SK-N-SH treated with all-trans-retinoic acid at 6 μM for 48 hours (cell line): ENCODE measurements around the gene EBF3.

Experiments used
- ATAC-seq: fragments of 200-7000 bp; cut with Tn5 transposase; 3 replicates; pipeline ENCODE4 v1.9.1; 2020; ENCODE audit warnings: mild to moderate bottlenecking, moderate library complexity
- ARNTL ChIP-seq: fragments of 450-650 bp; formaldehyde crosslinking; IDR thresholded peaks from 2 replicates; pipeline ENCODE4 v1.5.0; 2020; ENCODE audit warnings: low read depth, mild to moderate bottlenecking, moderate library complexity, borderline replicate concordance
- BACH2 ChIP-seq: fragments of 250-450 bp; sonication (Bioruptor Pico); IDR thresholded peaks from 2 replicates; pipeline ENCODE4 v1.9.0; 2021; ENCODE audit warnings: mild to moderate bottlenecking, borderline replicate concordance
- CSDC2 ChIP-seq: fragments of 250-450 bp; sonication (Bioruptor Pico); IDR thresholded peaks from 2 replicates; pipeline ENCODE4 v1.5.0; 2020; ENCODE audit warnings: mild to moderate bottlenecking, moderate library complexity
- CSRNP3 ChIP-seq: fragments of 250-450 bp; sonication (Bioruptor Pico); IDR thresholded peaks from 2 replicates; pipeline ENCODE4 v1.5.1; 2021; ENCODE audit warnings: mild to moderate bottlenecking, moderate library complexity
- ESRRG ChIP-seq: fragments of 250-450 bp; sonication (Bioruptor Pico); IDR thresholded peaks from 2 replicates; pipeline ENCODE4 v1.6.1; 2021; ENCODE audit warnings: mild to moderate bottlenecking
- GLIS3 ChIP-seq: fragments of 250-450 bp; sonication (Bioruptor Pico); IDR thresholded peaks from 2 replicates; pipeline ENCODE4 v1.5.0; 2020; ENCODE audit warnings: mild to moderate bottlenecking, moderate library complexity
- ISL1 ChIP-seq: fragments of 250-450 bp; sonication (Bioruptor Pico); IDR thresholded peaks from 2 replicates; pipeline ENCODE4 v2.1.2; 2022; ENCODE audit warnings: mild to moderate bottlenecking, moderate library complexity
- OSR1 ChIP-seq: fragments of 250-450 bp; sonication (Bioruptor Pico); IDR thresholded peaks from 2 replicates; pipeline ENCODE4 v1.8.0; 2022; ENCODE audit warnings: moderate library complexity, mild to moderate bottlenecking, inconsistent platforms
- PATZ1 ChIP-seq: fragments of 250-450 bp; sonication (Bioruptor Pico); IDR thresholded peaks from 2 replicates; pipeline ENCODE4 v1.8.0; 2020; ENCODE audit warnings: mild to moderate bottlenecking, moderate library complexity, borderline replicate concordance
- POU6F1 ChIP-seq: fragments of 250-450 bp; sonication (Bioruptor Pico); IDR thresholded peaks from 2 replicates; pipeline ENCODE4 v1.8.0; 2021; ENCODE audit warnings: low read depth, mild to moderate bottlenecking, moderate library complexity, borderline replicate concordance
- PPARA ChIP-seq: fragments of 250-450 bp; sonication (Bioruptor Pico); IDR thresholded peaks from 2 replicates; pipeline ENCODE4 v1.5.0; 2020; ENCODE audit warnings: mild to moderate bottlenecking, borderline replicate concordance
- RARB ChIP-seq: fragments of 250-450 bp; sonication (Bioruptor Pico); IDR thresholded peaks from 2 replicates; pipeline ENCODE4 v1.8.0; 2021; ENCODE audit warnings: mild to moderate bottlenecking, moderate library complexity
- SNAI2 ChIP-seq: fragments of 250-450 bp; sonication (Bioruptor Pico); IDR thresholded peaks from 2 replicates; pipeline ENCODE4 v1.5.0; 2020; ENCODE audit warnings: mild to moderate bottlenecking, moderate library complexity
- TCF4 ChIP-seq: fragments of 250-450 bp; sonication (Bioruptor Pico); IDR thresholded peaks from 2 replicates; pipeline ENCODE4 v1.8.0; 2021; ENCODE audit warnings: mild to moderate bottlenecking, moderate library complexity, borderline replicate concordance
- TOX ChIP-seq: fragments of 250-450 bp; sonication (Bioruptor Pico); IDR thresholded peaks from 2 replicates; pipeline ENCODE4 v1.8.0; 2021; ENCODE audit warnings: mild to moderate bottlenecking, moderate library complexity, borderline replicate concordance
- ZC3H10 ChIP-seq: fragments of 250-450 bp; sonication (Bioruptor Pico); IDR thresholded peaks from 2 replicates; pipeline ENCODE4 v1.5.1; 2021; ENCODE audit warnings: mild to moderate bottlenecking, moderate library complexity
- ZFP3 ChIP-seq: fragments of 250-450 bp; sonication (Bioruptor Pico); IDR thresholded peaks from 2 replicates; pipeline ENCODE4 v1.5.0; 2020; ENCODE audit warnings: mild to moderate bottlenecking, moderate library complexity
- ZFP30 ChIP-seq: fragments of 450-650 bp; formaldehyde crosslinking; IDR thresholded peaks from 2 replicates; pipeline ENCODE4 v1.5.0; 2022; ENCODE audit warnings: mild to moderate bottlenecking, moderate library complexity
- ZNF565 ChIP-seq: fragments of 450-650 bp; formaldehyde crosslinking; conservative IDR thresholded peaks from 2 replicates; pipeline ENCODE4 v1.5.0; 2020; ENCODE audit warnings: low read depth, mild to moderate bottlenecking, moderate library complexity
- ZNF70 ChIP-seq: fragments of 450-650 bp; formaldehyde crosslinking; IDR thresholded peaks from 2 replicates; pipeline ENCODE4 v1.5.0; 2020; ENCODE audit warnings: mild to moderate bottlenecking, moderate library complexity
- ZNF8 ChIP-seq: fragments of 450-650 bp; formaldehyde crosslinking; IDR thresholded peaks from 2 replicates; pipeline ENCODE4 v1.5.0; 2020; ENCODE audit warnings: mild to moderate bottlenecking, moderate library complexity
- TF ChIP-seq, protein P1 (sequence below): fragments of 250-450 bp; sonication (Bioruptor Pico); IDR thresholded peaks from 2 replicates; pipeline ENCODE4 v1.5.0; 2020; ENCODE audit warnings: mild to moderate bottlenecking, moderate library complexity
- TF ChIP-seq, protein P2 (sequence below): fragments of 250-450 bp; sonication (Bioruptor Pico); IDR thresholded peaks from 2 replicates; pipeline ENCODE4 v1.5.1; 2020; ENCODE audit warnings: low read depth, mild to moderate bottlenecking, moderate library complexity

EBF3 gene

DNA sequence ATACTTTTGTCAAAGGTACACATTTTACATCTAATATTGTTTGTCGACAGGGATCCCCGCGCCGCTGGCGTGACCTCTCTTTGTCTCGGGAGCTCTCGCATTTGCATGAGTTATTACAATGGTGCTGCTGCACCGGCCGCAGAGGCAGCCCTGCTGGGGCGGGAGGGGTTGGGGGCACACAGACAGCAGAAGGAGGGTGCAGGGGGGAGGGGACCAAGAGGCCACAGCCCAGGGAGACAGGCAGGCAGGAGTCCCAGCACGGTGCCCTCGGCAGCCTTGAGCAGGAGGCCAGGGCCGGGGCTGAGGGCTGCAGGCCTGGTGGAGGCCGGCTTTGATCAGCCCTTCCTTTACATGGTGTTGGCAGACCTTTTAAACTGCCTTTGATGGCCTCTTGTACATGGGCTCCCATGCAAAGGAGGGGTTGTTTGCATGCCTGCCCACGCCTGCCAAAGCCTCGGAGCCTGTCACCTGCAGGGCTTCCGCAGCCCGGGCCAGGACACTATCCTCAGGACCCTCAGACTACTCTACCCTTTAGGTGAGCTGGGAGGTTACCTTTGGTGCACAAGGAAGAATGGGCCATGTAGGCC is 95.5 kb downstream of the EBF3 start:
- no peak for TF ChIP-seq PATZ1 (CRISPR knock-in tag)
- TF ChIP-seq SNAI2 (CRISPR knock-in tag), result no peak
- TF ChIP-seq BACH2, result no peak
- TF ChIP-seq POU6F1 (CRISPR knock-in tag), result no peak
- TF ChIP-seq ZFP3, result no peak
- TF ChIP-seq RARB (CRISPR knock-in tag), result no peak
- no peak for ATAC-seq

DNA sequence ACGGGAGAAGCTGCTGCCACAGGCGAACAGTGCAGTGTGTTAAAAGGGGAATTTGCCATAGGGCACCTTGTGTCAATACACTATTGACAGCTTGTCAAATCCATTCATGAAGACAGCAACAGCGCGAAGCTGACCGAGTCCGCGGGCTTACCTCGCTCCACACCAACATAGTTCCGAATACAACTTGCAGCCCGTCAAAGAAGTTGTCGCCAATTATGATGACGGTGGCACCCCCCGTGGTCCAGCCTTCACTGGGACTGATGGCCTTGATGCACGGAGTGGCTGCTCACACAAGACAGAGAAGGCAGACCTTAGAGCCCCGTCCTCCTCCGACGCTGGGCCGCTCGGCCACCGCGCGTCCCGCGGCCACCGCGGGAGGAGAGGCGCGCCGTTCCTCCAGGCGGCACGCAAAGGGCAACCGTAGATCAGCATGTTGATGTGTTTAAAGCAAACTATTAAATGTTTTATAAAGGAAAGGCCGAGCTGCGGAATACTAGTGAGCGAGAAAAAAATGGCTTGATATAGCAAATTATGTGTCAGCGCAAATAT is 96.4 kb downstream of the EBF3 start:
- TF ChIP-seq CSRNP3 (CRISPR knock-in tag), result no peak
- no peak for TF ChIP-seq PPARA (CRISPR knock-in tag)
- TF ChIP-seq ZNF70 (CRISPR knock-in tag), result no peak
- no peak for TF ChIP-seq ZFP3
- no peak for TF ChIP-seq BACH2
- TF ChIP-seq TOX (CRISPR knock-in tag), result no peak
- TF ChIP-seq, protein P1, sequence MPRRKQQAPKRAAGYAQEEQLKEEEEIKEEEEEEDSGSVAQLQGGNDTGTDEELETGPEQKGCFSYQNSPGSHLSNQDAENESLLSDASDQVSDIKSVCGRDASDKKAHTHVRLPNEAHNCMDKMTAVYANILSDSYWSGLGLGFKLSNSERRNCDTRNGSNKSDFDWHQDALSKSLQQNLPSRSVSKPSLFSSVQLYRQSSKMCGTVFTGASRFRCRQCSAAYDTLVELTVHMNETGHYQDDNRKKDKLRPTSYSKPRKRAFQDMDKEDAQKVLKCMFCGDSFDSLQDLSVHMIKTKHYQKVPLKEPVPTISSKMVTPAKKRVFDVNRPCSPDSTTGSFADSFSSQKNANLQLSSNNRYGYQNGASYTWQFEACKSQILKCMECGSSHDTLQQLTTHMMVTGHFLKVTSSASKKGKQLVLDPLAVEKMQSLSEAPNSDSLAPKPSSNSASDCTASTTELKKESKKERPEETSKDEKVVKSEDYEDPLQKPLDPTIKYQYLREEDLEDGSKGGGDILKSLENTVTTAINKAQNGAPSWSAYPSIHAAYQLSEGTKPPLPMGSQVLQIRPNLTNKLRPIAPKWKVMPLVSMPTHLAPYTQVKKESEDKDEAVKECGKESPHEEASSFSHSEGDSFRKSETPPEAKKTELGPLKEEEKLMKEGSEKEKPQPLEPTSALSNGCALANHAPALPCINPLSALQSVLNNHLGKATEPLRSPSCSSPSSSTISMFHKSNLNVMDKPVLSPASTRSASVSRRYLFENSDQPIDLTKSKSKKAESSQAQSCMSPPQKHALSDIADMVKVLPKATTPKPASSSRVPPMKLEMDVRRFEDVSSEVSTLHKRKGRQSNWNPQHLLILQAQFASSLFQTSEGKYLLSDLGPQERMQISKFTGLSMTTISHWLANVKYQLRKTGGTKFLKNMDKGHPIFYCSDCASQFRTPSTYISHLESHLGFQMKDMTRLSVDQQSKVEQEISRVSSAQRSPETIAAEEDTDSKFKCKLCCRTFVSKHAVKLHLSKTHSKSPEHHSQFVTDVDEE (CRISPR knock-in tag), result no peak
- no peak for ATAC-seq

DNA sequence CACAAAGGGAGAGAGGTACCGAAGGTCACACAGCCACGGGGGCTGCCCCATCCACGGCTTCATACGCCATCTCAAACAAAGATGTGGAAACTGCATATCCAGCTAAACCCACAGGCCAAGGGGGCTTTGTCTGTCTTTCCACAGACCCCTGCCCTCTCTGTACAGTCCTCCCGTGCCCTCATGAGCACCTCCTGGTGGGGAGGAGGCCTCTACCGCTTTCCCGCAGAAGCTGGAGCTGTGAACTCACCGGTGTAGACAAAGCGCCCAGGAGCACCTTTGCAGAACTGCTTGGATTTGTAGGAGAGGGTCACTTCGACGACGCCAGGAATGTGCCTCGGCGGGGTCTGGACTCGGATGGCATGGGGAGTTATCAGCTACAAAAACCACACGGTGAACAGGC is 97.2 kb downstream of the EBF3 start:
- no peak for ATAC-seq
- no peak for TF ChIP-seq RARB (CRISPR knock-in tag)
- TF ChIP-seq, protein P2, sequence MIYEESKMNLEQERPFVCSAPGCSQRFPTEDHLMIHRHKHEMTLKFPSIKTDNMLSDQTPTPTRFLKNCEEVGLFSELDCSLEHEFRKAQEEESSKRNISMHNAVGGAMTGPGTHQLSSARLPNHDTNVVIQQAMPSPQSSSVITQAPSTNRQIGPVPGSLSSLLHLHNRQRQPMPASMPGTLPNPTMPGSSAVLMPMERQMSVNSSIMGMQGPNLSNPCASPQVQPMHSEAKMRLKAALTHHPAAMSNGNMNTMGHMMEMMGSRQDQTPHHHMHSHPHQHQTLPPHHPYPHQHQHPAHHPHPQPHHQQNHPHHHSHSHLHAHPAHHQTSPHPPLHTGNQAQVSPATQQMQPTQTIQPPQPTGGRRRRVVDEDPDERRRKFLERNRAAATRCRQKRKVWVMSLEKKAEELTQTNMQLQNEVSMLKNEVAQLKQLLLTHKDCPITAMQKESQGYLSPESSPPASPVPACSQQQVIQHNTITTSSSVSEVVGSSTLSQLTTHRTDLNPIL, result no peak
- no peak for TF ChIP-seq TCF4 (CRISPR knock-in tag)
- TF ChIP-seq ZC3H10, result no peak
- TF ChIP-seq ZNF8 (CRISPR knock-in tag), result no peak
- no peak for TF ChIP-seq POU6F1 (CRISPR knock-in tag)
- TF ChIP-seq PPARA (CRISPR knock-in tag), result no peak
- no peak for TF ChIP-seq GLIS3 (CRISPR knock-in tag)
- TF ChIP-seq OSR1, result no peak
- TF ChIP-seq ESRRG, result no peak
- no peak for TF ChIP-seq ISL1 (CRISPR knock-in tag)
- no peak for TF ChIP-seq ZNF70 (CRISPR knock-in tag)
- no peak for TF ChIP-seq CSDC2
- TF ChIP-seq ZNF565 (CRISPR knock-in tag), result no peak
- TF ChIP-seq ZFP30 (CRISPR knock-in tag), result no peak
- TF ChIP-seq, protein P1 (CRISPR knock-in tag), result no peak
- TF ChIP-seq ARNTL, result no peak
- no peak for TF ChIP-seq ZFP3
- no peak for TF ChIP-seq SNAI2 (CRISPR knock-in tag)
